Measurements from ENCODE around the gene BICD2.

BICD2 gene

GRCh38 chr9:92790542-92791527 is 26.2 kb upstream of the BICD2 start:
- Mint-ChIP-seq H3K36me3 (ENCODE audit: low read depth) (no peaks in the 10 kb centered on the region), H3K27me3 (ENCODE audit: low read depth, poor library complexity) (peaks cover 31% of the 10 kb centered on the region), H3K4me3 (no peak overlapping the region), H3K9me3 (peaks cover 18% of the 10 kb centered on the region), H3K4me1 (no peaks in the 10 kb centered on the region), H3K27ac (no peak overlapping the region)
- peak; percentile 82 for TF ChIP-seq CTCF (IDR thresholded peaks at IDR 0.05)
- peak; percentile 81 for DNase-seq

- no peaks in the 10 kb centered on the region for H3K36me3 Mint-ChIP-seq (ENCODE audit: low read depth)
- TF ChIP-seq CTCF (IDR thresholded peaks at IDR 0.05): no peak
- no peak overlapping the region for H3K27ac Mint-ChIP-seq
- DNase-seq: no peak
- H3K9me3 Mint-ChIP-seq: peaks cover 35% of the 10 kb centered on the region
- H3K4me1 Mint-ChIP-seq: no peaks in the 10 kb centered on the region
- no peak overlapping the region for H3K4me3 Mint-ChIP-seq
- H3K27me3 Mint-ChIP-seq (ENCODE audit: low read depth, poor library complexity): peaks cover 29% of the 10 kb centered on the region
Observed at GRCh38 chr9:92786298-92786697, 21.7 kb upstream of the BICD2 start.

- H3K9me3 Mint-ChIP-seq: peaks cover 33% of the 10 kb centered on the region
- peaks cover 17% of the 10 kb centered on the region for H3K27me3 Mint-ChIP-seq (ENCODE audit: low read depth, poor library complexity)
- no peak overlapping the region for H3K4me3 Mint-ChIP-seq
- no peak for DNase-seq
- H3K36me3 Mint-ChIP-seq (ENCODE audit: low read depth): no peaks in the 10 kb centered on the region
- no peaks in the 10 kb centered on the region for H3K4me1 Mint-ChIP-seq
- no peak overlapping the region for H3K27ac Mint-ChIP-seq
- no peak for TF ChIP-seq CTCF (IDR thresholded peaks at IDR 0.05)
Observed at GRCh38 chr9:92781899-92782298, 17.3 kb upstream of the BICD2 start.

- no peak for DNase-seq
- no peaks in the 10 kb centered on the region for H3K4me1 Mint-ChIP-seq
- H3K9me3 Mint-ChIP-seq: peaks cover 16% of the 10 kb centered on the region
- TF ChIP-seq CTCF (IDR thresholded peaks at IDR 0.05): no peak
- no peaks in the 10 kb centered on the region for H3K36me3 Mint-ChIP-seq (ENCODE audit: low read depth)
- no peak overlapping the region for H3K4me3 Mint-ChIP-seq
- no peak overlapping the region for H3K27ac Mint-ChIP-seq
- peaks cover 15% of the 10 kb centered on the region for H3K27me3 Mint-ChIP-seq (ENCODE audit: low read depth, poor library complexity)
Observed at GRCh38 chr9:92780206-92780605, 15.6 kb upstream of the BICD2 start.

GRCh38 chr9:92775466-92775865 is 10.8 kb upstream of the BICD2 start:
- no peak overlapping the region for H3K4me3 Mint-ChIP-seq
- H3K9me3 Mint-ChIP-seq: peaks cover 6% of the 10 kb centered on the region
- H3K36me3 Mint-ChIP-seq (ENCODE audit: low read depth): no peaks in the 10 kb centered on the region
- peaks cover 23% of the 10 kb centered on the region for H3K27me3 Mint-ChIP-seq (ENCODE audit: low read depth, poor library complexity)
- H3K4me1 Mint-ChIP-seq: no peaks in the 10 kb centered on the region
- DNase-seq: no peak
- no peak overlapping the region for H3K27ac Mint-ChIP-seq
- TF ChIP-seq CTCF (IDR thresholded peaks at IDR 0.05): no peak

- Mint-ChIP-seq H3K27me3 (ENCODE audit: low read depth, poor library complexity) (peaks cover 26% of the 10 kb centered on the region), H3K36me3 (ENCODE audit: low read depth) (no peaks in the 10 kb centered on the region), H3K4me3 (no peak overlapping the region), H3K9me3 (peaks cover 2% of the 10 kb centered on the region), H3K27ac (no peak overlapping the region), H3K4me1 (no peaks in the 10 kb centered on the region)
- no peak for TF ChIP-seq CTCF (IDR thresholded peaks at IDR 0.05)
- no peak for DNase-seq
Observed at GRCh38 chr9:92774274-92774673, 9.6 kb upstream of the BICD2 start.

All from nephron progenitor cell (in vitro differentiated cells).